Immature natural killer cell (primary cell): ENCODE results near the gene UGGT2. TPM values are rescaled to one million over a fixed set of nuclear protein-coding genes. Genes with fewer than 3 reads are reported as not detected.

ENCODE experiments used
- polyA plus RNA-seq, 3 donors: library from polyadenylated mRNA; unstranded; fragments of 300-500 nt; fragmentation: Illumina TruSeq; gene quantifications; one replicate each; pipeline ENCODE4 v1.2.3, GENCODE V29; 2021

Gene UGGT2
- polyA plus RNA-seq, 3 donors from 2014 or later, result 0.86 TPM; not detected in 2

Other genes starting within 250 kb of the UGGT2 start
- gene HS6ST3, start 36.7 kb upstream of the UGGT2 start, polyA plus RNA-seq, result not detected